ENCODE data around the gene MYO7B. TPM values are rescaled to one million over a fixed set of nuclear protein-coding genes. Genes with fewer than 3 reads are reported as not detected.

Gene MYO7B
- total and polyA plus RNA-seq, 2 donors (not counting 1 experiment from before 2014, with no cell fraction given) = 5.0 to 68.2 TPM

GRCh38 chr2:127504552-127505430 is 30.7 kb upstream of the MYO7B start:
- Histone ChIP-seq H4K20me1 (ENCODE audit: control insufficient read depth, insufficient read depth, low read length, poor library complexity, severe bottlenecking) (peaks cover 51% of the 10 kb centered on the region), H3K27ac (ENCODE audit: low read length in 2 of 2) (peak overlapping the region in 1 of 2 donors; percentile 2), H3K9me3 (ENCODE audit: control extremely low read depth in 1 of 3, control insufficient read depth in 2 of 3, insufficient read depth in 1 of 3, low read length in 2 of 3) (no peaks in the 10 kb centered on the region), H3K36me3 (replicated peaks in 1 of 2; ENCODE audit: control extremely low read depth in 1 of 2, control insufficient read depth in 1 of 2, extremely low read depth in 1 of 2, insufficient read depth in 2 of 2, low read length in 1 of 2) (peaks cover 10 to 55% of the 10 kb centered on the region in 2 experiments), H3K4me1 (ENCODE audit: control insufficient read depth in 2 of 2, insufficient read depth in 2 of 2, low read length in 2 of 2) (peaks cover 3 to 7% of the 10 kb centered on the region in 2 donors), H3K79me2 (ENCODE audit: control insufficient read depth, insufficient read depth, low read length) (peaks cover 53% of the 10 kb centered on the region), H3K4me2 (replicated peaks; ENCODE audit: low read depth, low read length, poor library complexity, severe bottlenecking) (no peak overlapping the region), H3K4me3 (ENCODE audit: control extremely low read depth in 1 of 5, extremely low read depth in 1 of 5, insufficient read depth in 1 of 5, low read depth in 2 of 5, low read length in 4 of 5) (no peak overlapping the region), H3K27me3 (replicated peaks in 1 of 4; ENCODE audit: control extremely low read depth in 1 of 4, control insufficient read depth in 3 of 4, insufficient read depth in 4 of 4, low read length in 3 of 4) (no peaks in the 10 kb centered on the region), H2AFZ (ENCODE audit: insufficient read depth, low read depth, low read length, poor library complexity, severe bottlenecking) (no peak overlapping the region), H3K9ac (ENCODE audit: low read length) (no peak overlapping the region)
- ChIA-PET CTCF (interaction anchor here (0.9 to 1.2 kb wide), 2 partner anchors 25 to 88 kb away, joined by 4 to 5 read pairs; no protein-coding TSS in a partner anchor), POLR2A (no interaction called here)
- intact Hi-C loops (cut with micrococcal nuclease) = no loop called here
- Mint-ChIP-seq H3K27ac (no peak overlapping the region), H3K27me3 (no peaks in the 10 kb centered on the region), H3K9me3 (ENCODE audit: insufficient read depth) (no peaks in the 10 kb centered on the region), H3K4me1 (peaks cover 20% of the 10 kb centered on the region), H3K4me3 (no peak overlapping the region)
- no peak for DNase-seq
- TF ChIP-seq EZH2 (IDR thresholded peaks at IDR 0.05; ENCODE audit: borderline replicate concordance, insufficient read depth, low read depth, low read length, poor library complexity, severe bottlenecking) (no peak), CTCF (IDR thresholded peaks at IDR 0.05) (no peak)
- WGBS (ENCODE audit: insufficient coverage) = 85% methylated on average over 9 of the region's 11 CpGs
- no peak for ATAC-seq (ENCODE audit: low read depth)

GRCh38 chr2:127506510-127506909 is 29.0 kb upstream of the MYO7B start:
- ATAC-seq (ENCODE audit: low read depth) (no peak), DNase-seq (no peak)
- Histone ChIP-seq H3K9me3 (ENCODE audit: control extremely low read depth in 1 of 3, control insufficient read depth in 2 of 3, insufficient read depth in 1 of 3, low read length in 2 of 3) (no peaks in the 10 kb centered on the region), H3K4me1 (ENCODE audit: control insufficient read depth in 2 of 2, insufficient read depth in 2 of 2, low read length in 2 of 2) (peaks cover 3 to 7% of the 10 kb centered on the region in 2 donors), H2AFZ (ENCODE audit: insufficient read depth, low read depth, low read length, poor library complexity, severe bottlenecking) (no peak overlapping the region), H3K4me2 (replicated peaks; ENCODE audit: low read depth, low read length, poor library complexity, severe bottlenecking) (no peak overlapping the region), H3K9ac (ENCODE audit: low read length) (no peak overlapping the region), H3K4me3 (ENCODE audit: control extremely low read depth in 1 of 5, extremely low read depth in 1 of 5, insufficient read depth in 1 of 5, low read depth in 2 of 5, low read length in 4 of 5) (no peak overlapping the region), H3K79me2 (ENCODE audit: control insufficient read depth, insufficient read depth, low read length) (peaks cover 70% of the 10 kb centered on the region), H3K36me3 (replicated peaks in 1 of 2; ENCODE audit: control extremely low read depth in 1 of 2, control insufficient read depth in 1 of 2, extremely low read depth in 1 of 2, insufficient read depth in 2 of 2, low read length in 1 of 2) (peaks cover 15 to 46% of the 10 kb centered on the region in 2 experiments), H3K27me3 (replicated peaks in 1 of 4; ENCODE audit: control extremely low read depth in 1 of 4, control insufficient read depth in 3 of 4, insufficient read depth in 4 of 4, low read length in 3 of 4) (no peaks in the 10 kb centered on the region), H3K27ac (ENCODE audit: low read length in 2 of 2) (no peak overlapping the region), H4K20me1 (ENCODE audit: control insufficient read depth, insufficient read depth, low read length, poor library complexity, severe bottlenecking) (peaks cover 68% of the 10 kb centered on the region)
- TF ChIP-seq EZH2 (IDR thresholded peaks at IDR 0.05; ENCODE audit: borderline replicate concordance, insufficient read depth, low read depth, low read length, poor library complexity, severe bottlenecking) (no peak), CTCF (IDR thresholded peaks at IDR 0.05) (no peak)
- ChIA-PET POLR2A (no interaction called here), CTCF (interaction anchor here (1.0 to 1.2 kb wide), 2 partner anchors 27 to 85 kb away, joined by 3 read pairs; no protein-coding TSS in a partner anchor)
- Mint-ChIP-seq H3K27ac (no peak overlapping the region), H3K27me3 (no peaks in the 10 kb centered on the region), H3K4me1 (peaks cover 34% of the 10 kb centered on the region), H3K9me3 (ENCODE audit: insufficient read depth) (no peaks in the 10 kb centered on the region), H3K4me3 (no peak overlapping the region)
- WGBS (ENCODE audit: insufficient coverage) = no CpG with 5 or more reads among the region's 1 CpG
- intact Hi-C loops (cut with micrococcal nuclease) = no loop called here

Data from B cell (primary cell).